ENCODE measurements around the gene YJEFN3.

YJEFN3 gene

GRCh38 chr19:19528721-19529490, at the start of gene YJEFN3:
Gene YJEFN3 (plus strand): TSS chr19:19528911. CDS start chr19:19528933, 22 bp downstream.
- TF ChIP-seq, protein P1, sequence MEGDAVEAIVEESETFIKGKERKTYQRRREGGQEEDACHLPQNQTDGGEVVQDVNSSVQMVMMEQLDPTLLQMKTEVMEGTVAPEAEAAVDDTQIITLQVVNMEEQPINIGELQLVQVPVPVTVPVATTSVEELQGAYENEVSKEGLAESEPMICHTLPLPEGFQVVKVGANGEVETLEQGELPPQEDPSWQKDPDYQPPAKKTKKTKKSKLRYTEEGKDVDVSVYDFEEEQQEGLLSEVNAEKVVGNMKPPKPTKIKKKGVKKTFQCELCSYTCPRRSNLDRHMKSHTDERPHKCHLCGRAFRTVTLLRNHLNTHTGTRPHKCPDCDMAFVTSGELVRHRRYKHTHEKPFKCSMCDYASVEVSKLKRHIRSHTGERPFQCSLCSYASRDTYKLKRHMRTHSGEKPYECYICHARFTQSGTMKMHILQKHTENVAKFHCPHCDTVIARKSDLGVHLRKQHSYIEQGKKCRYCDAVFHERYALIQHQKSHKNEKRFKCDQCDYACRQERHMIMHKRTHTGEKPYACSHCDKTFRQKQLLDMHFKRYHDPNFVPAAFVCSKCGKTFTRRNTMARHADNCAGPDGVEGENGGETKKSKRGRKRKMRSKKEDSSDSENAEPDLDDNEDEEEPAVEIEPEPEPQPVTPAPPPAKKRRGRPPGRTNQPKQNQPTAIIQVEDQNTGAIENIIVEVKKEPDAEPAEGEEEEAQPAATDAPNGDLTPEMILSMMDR (IDR thresholded peaks at IDR 0.05; ENCODE audit: low read length, missing control alignments): no peak
- no peak for DNase-seq (ENCODE audit: low read depth)
- no peak within 1 kb of the TSS for H3K4me3 ChIP-seq (replicated peaks; ENCODE audit: low read depth, low read length)

GRCh38 chr19:19480688-19481087, 48.0 kb upstream of the YJEFN3 start:
- TF ChIP-seq, protein P1 (IDR thresholded peaks at IDR 0.05; ENCODE audit: low read length, missing control alignments): no peak
- no peak overlapping the region for H3K4me3 ChIP-seq (replicated peaks; ENCODE audit: low read depth, low read length)
- DNase-seq (ENCODE audit: low read depth): no peak

DNA sequence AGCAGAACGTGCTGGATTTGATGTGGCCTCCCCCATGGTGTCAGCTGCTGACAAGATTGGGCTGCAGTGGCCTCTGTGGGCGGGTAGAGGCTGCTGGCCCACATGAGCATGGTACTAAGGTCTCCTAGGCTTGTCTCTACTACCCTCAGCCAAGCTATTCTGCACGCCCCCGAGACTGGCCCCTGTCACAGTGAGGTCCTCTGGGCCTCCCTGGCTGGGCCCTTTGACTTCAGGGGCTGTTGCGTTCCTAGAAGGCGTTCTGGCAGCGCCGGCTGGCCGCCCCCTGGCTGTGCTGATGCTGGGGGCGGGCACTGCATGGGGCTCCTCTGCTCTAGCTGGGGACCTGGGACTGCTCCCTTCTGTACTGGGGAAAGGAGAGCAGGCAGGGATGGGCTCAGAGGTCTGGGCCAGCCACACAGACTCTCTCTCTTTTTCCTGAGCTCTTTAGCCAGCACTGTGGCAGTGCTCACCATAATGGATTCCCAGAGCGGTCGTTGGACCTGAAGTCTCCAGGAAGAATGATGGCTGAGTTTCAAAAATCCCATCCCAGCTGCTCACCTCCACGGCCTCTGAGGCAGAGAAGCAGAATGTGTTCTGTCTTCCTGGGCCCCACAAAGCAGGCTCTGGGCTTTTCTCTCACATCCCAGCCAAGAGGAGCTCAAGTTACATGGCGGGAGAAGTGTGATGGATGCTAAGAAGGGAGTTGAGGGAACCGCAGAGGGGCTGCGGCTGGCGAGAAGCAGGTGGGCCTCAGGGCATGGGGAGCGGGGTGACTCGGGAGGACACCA, 45.7 kb upstream of the YJEFN3 start:
- H3K4me3 ChIP-seq (replicated peaks; ENCODE audit: low read depth, low read length): no peak overlapping the region
- no peak for DNase-seq (ENCODE audit: low read depth)
- TF ChIP-seq, protein P1 (IDR thresholded peaks at IDR 0.05; ENCODE audit: low read length, missing control alignments): no peak

DNA sequence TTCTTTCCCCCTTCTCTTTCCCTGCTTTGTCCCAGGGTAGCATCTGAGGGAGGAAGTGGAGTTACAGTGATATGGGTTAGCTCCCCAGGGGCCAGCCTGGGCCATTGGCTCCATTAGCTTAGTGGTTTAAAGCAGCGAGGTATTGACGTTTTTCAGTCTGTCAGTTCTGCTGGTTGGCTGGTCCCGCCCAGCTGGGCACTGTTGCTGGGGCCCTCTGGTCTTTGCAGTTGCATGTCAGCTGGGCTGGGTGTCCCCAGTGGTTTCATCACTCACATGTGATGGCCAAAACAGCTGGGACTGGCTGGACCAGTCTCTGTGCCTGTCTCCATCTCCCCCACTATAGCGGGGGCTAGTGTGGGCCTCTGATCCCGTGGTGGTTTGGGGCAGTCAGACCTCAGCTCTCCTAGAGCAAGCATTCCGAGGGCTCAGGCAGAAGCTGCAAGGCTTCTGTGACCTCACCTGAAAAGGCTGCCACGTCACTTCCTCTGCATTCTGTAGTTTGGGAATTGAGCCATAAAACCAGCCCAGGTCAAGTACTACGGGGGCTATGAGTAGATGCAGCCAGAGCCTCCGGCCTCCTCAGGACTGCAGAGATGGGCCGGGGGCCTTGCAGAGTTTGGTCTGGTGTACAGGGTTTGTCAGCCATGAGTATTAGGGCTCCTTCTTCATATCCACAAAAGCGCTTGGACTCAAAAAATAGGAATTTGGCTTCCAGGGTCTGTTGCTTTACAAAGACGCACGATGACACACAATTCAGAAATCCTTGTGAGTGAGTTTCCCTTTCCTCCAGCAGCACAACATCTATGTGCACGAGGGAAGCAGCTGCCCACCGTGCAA, 43.3 kb upstream of the YJEFN3 start:
- TF ChIP-seq, protein P1 (IDR thresholded peaks at IDR 0.05; ENCODE audit: low read length, missing control alignments): no peak
- peak; percentile 48 for DNase-seq (ENCODE audit: low read depth)
- no peak overlapping the region for H3K4me3 ChIP-seq (replicated peaks; ENCODE audit: low read depth, low read length)

DNA sequence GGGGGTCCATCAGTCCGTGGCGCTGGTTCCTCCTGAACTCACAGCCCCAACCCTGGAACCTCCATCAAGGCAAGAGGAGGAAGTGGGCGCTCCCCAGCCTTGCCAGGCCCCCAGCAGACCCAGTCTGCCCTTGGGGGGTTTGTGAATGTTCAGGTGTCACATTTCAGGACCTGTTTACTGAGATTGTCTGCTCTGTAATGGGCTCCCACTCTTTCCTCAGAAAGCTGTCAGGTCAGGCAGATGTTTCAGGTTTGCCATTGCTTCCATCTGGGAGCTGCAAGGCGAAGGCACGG, 42.8 kb upstream of the YJEFN3 start:
- TF ChIP-seq, protein P1 (IDR thresholded peaks at IDR 0.05; ENCODE audit: low read length, missing control alignments): no peak
- no peak for DNase-seq (ENCODE audit: low read depth)
- H3K4me3 ChIP-seq (replicated peaks; ENCODE audit: low read depth, low read length): no peak overlapping the region

DNA sequence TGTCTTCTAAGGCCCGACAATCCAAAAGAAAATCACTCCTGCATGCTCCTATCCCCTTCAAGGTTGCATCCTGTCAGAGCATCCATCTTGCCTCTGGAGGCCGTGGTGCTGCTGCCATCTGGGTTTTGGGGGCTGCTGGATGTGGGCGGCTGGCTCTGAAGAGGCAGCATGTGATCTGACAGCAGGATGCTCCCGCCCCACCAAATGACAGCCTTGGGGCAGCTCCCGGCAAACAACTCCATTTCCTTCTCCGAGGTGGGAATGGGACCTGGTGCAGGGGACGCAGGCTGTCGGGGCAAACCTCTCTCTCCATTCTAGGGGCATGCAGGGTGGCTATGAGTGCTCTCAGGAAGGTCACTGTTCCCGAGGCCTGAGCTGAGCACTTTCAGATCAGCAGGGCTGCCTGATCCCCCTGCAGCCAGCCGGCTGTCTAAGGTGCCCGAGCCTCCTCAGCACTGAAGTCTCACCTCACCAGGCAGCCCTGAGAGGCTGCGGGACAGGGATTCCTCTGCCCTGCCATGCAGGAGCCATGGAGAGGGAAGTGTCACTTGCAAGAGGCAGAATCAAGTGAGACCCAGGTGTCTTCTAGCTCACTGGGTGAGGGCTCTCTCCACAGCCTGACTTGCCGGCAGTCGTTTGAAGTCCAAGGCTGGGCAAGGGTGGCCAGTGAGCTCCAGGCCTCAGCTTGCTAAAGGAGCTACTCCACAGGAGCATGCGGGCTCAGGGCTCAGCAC, 42.2 kb upstream of the YJEFN3 start:
- DNase-seq (ENCODE audit: low read depth): no peak
- TF ChIP-seq, protein P1 (IDR thresholded peaks at IDR 0.05; ENCODE audit: low read length, missing control alignments): no peak

More for the DNA sequence above, 42.2 kb upstream of the YJEFN3 start:
- H3K4me3 ChIP-seq (replicated peaks; ENCODE audit: low read depth, low read length): no peak overlapping the region
